ENCODE results near the gene ACTR8.

ACTR8 gene

GRCh38 chr3:53834429-53835095, 47.4 kb downstream of the ACTR8 start:
- H3K27me3 Mint-ChIP-seq (ENCODE audit: low read depth, poor library complexity): peaks cover 3% of the 10 kb centered on the region
- H3K9me3 Mint-ChIP-seq: no peaks in the 10 kb centered on the region
- no peak overlapping the region for H3K4me3 Mint-ChIP-seq
- no peaks in the 10 kb centered on the region for H3K36me3 Mint-ChIP-seq (ENCODE audit: low read depth)
- no peak overlapping the region for H3K27ac Mint-ChIP-seq
- TF ChIP-seq CTCF (IDR thresholded peaks at IDR 0.05): no peak
- H3K4me1 Mint-ChIP-seq: no peaks in the 10 kb centered on the region
- DNase-seq: no peak

- Mint-ChIP-seq H3K27ac (no peak overlapping the region), H3K4me1 (no peaks in the 10 kb centered on the region), H3K4me3 (no peak overlapping the region), H3K9me3 (no peaks in the 10 kb centered on the region), H3K36me3 (ENCODE audit: low read depth) (no peaks in the 10 kb centered on the region), H3K27me3 (ENCODE audit: low read depth, poor library complexity) (peaks cover 3% of the 10 kb centered on the region)
- TF ChIP-seq CTCF (IDR thresholded peaks at IDR 0.05): no peak
- DNase-seq: no peak
These were observed 48.3 kb downstream of the ACTR8 start for GRCh38 chr3:53833700-53834099.

DNA sequence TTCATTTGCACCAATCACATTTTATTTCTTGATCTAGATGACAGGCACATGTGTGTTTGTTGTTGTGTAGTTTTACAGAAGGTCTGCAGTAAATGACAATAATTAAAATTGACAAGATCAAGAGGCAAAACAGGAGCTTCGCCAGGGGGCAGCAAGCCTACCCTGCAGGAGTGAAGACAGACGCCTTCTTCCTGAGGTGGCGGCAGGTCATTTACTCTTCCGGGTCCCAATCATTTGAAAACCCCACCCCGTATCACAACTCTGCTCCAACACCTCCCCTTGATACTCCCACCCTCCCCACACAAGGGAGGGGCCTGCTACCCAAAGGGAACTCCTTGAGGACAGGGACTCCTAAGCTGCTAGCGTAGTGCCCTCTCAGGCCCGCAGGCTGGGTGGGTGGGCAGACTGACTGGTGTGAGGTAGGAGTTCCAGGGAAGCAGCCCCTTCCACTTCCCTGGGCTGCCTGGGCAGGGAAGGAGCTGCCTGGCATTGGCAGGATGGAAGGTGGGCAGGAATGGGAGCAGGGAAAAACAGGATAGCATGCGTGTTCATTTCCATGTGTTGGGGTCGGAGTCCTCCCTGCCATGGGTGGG, 48.8 kb downstream of the ACTR8 start:
- TF ChIP-seq CTCF (IDR thresholded peaks at IDR 0.05): no peak

DNA sequence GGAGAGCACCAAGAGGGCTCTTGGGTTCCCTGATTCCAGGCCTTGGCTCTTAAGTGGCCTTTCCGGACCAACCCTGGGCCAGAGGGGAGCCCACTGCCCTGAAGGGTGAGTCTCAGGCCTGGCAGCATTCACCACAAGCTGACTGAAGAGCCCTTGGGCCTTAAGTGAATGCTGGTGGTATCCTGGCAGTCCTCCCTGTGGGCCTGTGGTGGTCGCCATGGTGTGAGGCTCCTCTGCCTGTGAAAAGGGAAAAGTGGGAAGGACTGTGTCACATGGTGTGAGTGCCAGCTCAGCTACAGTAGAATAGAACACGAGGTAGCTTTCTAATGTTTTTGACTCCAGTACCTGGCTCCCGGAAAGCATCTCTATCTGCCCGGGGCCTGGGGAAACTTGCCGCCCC, 51.0 kb downstream of the ACTR8 start:
- DNase-seq: no peak
- H3K36me3 Mint-ChIP-seq (ENCODE audit: low read depth): no peaks in the 10 kb centered on the region
- no peak for TF ChIP-seq CTCF (IDR thresholded peaks at IDR 0.05)
- H3K4me1 Mint-ChIP-seq: no peaks in the 10 kb centered on the region
- H3K9me3 Mint-ChIP-seq: no peaks in the 10 kb centered on the region
- H3K4me3 Mint-ChIP-seq: no peak overlapping the region
- H3K27ac Mint-ChIP-seq: no peak overlapping the region
- peaks cover 3% of the 10 kb centered on the region for H3K27me3 Mint-ChIP-seq (ENCODE audit: low read depth, poor library complexity)

More for the DNA sequence above, 48.8 kb downstream of the ACTR8 start:
- Mint-ChIP-seq H3K27ac (no peak overlapping the region), H3K4me1 (no peaks in the 10 kb centered on the region), H3K4me3 (no peak overlapping the region), H3K9me3 (no peaks in the 10 kb centered on the region), H3K27me3 (ENCODE audit: low read depth, poor library complexity) (peaks cover 3% of the 10 kb centered on the region), H3K36me3 (ENCODE audit: low read depth) (no peaks in the 10 kb centered on the region)
- no peak for DNase-seq

DNA sequence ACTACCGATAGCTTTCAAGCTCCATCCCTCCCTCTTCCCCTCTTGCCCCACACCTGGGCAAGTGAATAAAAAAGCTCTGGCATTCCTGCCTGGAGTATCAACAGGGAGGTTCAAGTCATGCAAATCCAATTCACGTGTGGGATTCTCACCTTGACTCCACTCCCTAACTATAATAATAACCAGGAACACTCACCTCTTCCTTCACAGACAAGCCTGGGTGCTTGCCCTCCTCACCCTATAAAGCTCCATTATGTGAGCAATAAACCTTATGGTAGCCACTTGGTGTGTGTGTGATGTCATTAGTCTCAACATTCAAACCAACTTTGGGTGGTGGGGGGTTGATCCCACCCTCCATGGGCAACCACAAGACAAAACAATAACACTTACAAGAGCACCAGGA, 52.3 kb downstream of the ACTR8 start:
- no peaks in the 10 kb centered on the region for H3K36me3 Mint-ChIP-seq (ENCODE audit: low read depth)
- TF ChIP-seq CTCF (IDR thresholded peaks at IDR 0.05): no peak
- H3K4me1 Mint-ChIP-seq: no peaks in the 10 kb centered on the region
- no peak overlapping the region for H3K4me3 Mint-ChIP-seq
- peaks cover 3% of the 10 kb centered on the region for H3K27me3 Mint-ChIP-seq (ENCODE audit: low read depth, poor library complexity)
- no peak overlapping the region for H3K27ac Mint-ChIP-seq
- no peak for DNase-seq
- no peaks in the 10 kb centered on the region for H3K9me3 Mint-ChIP-seq

DNA sequence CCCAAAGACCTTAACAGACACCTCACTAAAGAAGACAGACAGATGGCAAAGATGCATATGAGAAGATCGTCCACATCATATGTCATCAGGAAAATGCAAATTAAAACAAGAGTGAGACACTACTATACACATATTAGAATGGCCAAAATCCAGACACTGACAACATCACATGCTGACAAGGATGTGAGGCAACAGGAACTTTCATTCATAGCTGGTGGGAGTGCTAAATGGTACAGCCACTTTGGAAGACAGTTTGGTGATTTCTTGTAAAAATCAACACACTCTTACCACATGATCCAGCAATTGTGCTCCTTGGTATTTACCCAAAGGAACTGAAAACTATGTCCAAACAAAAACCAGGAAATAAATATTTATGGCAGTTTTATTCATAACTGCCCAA, 53.4 kb downstream of the ACTR8 start:
- Mint-ChIP-seq H3K4me1 (peaks cover 8% of the 10 kb centered on the region), H3K9me3 (no peaks in the 10 kb centered on the region), H3K4me3 (no peak overlapping the region), H3K27ac (no peak overlapping the region), H3K36me3 (ENCODE audit: low read depth) (no peaks in the 10 kb centered on the region), H3K27me3 (ENCODE audit: low read depth, poor library complexity) (peaks cover 3% of the 10 kb centered on the region)
- TF ChIP-seq CTCF (IDR thresholded peaks at IDR 0.05): no peak
- DNase-seq: no peak

Data from nephron progenitor cell (in vitro differentiated cells).